HG03575 (cell line): ENCODE data around the gene COL6A1.
"Not testable (repeated sequence)": the region's sequence is repeated elsewhere in the genome, so short reads cannot be mapped to it uniquely, and the experiment has no call there.

Experiments used
- ATAC-seq: cut with Tn5 transposase; IDR thresholded peaks from one replicate; pipeline ENCODE4 v1.9.1; 2021; ENCODE audit not compliant: unreplicated experiment, insufficient number of reproducible peaks, low FRiP score; ENCODE audit errors: extremely low read depth

COL6A1 gene

DNA sequence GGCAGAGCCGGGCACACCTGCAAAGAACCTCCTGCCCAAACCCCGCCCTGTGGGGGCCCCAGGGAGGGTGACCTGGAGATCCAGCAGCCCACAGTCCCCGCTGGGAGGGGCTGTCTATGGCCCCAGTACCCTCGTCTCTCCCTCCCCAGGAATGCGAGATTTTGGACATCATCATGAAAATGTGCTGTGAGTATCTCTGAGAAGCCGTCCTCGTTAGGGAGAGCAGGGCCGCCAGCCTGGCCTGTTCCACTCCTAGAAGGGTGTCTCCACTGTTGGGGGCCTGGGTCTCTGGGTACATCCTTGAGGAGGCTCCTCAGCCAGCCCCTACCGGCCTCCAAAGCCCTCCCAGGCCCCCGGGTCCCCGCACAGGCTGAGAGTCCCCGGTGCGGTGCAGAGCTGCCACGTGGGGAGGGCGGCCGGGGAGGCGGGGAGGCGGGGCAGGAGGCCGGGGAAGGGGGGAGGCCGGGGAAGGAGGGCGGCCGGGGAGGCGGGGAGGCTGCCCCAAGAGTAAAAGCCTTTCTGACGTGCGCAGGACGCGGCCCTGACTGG lies 18.7 kb downstream of the COL6A1 start:
- no peak for ATAC-seq

DNA sequence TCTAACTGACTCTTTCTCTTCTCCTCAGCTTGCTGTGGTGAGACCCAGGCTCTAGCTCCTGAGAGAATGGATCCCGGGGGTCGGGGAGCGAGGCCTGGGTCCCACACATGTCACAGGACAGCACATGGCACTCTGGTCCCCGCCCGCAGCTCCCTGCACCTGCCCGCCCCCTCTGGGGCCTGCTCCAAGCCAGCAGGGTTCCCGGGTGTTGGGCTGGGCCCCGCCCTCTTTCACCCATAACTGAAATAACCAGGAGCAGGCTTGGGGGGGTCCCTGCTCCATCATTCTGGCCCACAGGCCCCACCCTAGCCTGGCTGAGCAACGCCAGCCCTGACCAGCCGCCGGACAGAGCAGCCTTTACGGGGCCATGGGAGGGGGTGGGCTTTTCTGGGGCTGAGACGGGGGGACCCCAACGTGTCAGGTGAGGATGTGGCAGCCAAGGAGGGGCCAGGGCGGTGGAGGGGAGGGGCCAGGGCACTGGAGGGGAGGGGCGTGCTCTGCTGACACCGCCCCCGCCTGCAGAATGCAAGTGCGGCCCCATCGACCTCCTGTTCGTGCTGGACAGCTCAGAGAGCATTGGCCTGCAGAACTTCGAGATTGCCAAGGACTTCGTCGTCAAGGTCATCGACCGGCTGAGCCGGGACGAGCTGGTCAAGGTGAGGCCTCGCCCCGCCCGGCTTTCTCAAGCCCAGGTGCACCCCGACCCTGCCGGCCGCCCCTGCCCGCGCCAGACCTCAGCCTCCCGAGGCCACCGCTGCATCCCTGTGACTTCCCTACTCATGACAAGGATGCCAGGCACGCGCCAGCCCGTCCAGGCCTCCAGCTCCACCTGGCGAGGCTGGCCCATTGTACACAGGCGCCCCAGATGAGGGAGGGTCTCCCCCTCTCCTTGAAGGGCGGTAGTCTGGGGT lies 19.4 kb downstream of the COL6A1 start:
- ATAC-seq, result no peak

GRCh38 chr21:46001821-46002681 lies 20.5 kb downstream of the COL6A1 start:
- ATAC-seq, result no peak

DNA sequence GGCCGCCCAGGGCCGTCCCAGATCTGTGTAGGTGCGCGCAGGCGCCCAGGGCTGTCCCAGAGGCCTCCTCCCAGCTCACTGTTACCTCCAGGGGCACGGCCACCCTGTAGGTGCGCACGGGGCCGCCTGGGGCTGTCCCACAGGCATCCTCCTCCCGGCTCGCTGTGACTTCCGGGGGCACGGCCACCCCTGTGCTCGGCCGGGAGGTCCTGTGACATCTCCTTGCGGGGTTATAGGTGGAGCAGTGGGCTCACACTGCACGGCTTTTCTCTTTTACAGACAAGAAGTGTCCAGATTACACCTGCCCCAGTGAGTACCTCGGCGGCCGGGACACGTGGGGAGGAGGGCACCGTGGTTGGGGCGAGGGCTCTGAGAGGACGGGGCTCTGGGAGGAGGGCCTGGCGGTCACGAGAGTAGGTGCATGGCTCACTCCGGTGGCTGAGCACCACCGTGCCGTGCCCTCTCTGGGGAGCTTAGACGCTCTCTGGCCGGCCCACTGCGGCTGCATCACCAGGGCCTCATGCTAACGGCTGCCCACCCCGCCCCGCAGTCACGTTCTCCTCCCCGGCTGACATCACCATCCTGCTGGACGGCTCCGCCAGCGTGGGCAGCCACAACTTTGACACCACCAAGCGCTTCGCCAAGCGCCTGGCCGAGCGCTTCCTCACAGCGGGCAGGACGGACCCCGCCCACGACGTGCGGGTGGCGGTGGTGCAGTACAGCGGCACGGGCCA lies 21.4 kb downstream of the COL6A1 start:
- no peak for ATAC-seq

DNA sequence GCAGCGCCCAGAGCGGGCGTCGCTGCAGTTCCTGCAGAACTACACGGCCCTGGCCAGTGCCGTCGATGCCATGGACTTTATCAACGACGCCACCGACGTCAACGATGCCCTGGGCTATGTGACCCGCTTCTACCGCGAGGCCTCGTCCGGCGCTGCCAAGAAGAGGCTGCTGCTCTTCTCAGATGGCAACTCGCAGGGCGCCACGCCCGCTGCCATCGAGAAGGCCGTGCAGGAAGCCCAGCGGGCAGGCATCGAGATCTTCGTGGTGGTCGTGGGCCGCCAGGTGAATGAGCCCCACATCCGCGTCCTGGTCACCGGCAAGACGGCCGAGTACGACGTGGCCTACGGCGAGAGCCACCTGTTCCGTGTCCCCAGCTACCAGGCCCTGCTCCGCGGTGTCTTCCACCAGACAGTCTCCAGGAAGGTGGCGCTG lies 22.0 kb downstream of the COL6A1 start:
- ATAC-seq, result no peak

DNA sequence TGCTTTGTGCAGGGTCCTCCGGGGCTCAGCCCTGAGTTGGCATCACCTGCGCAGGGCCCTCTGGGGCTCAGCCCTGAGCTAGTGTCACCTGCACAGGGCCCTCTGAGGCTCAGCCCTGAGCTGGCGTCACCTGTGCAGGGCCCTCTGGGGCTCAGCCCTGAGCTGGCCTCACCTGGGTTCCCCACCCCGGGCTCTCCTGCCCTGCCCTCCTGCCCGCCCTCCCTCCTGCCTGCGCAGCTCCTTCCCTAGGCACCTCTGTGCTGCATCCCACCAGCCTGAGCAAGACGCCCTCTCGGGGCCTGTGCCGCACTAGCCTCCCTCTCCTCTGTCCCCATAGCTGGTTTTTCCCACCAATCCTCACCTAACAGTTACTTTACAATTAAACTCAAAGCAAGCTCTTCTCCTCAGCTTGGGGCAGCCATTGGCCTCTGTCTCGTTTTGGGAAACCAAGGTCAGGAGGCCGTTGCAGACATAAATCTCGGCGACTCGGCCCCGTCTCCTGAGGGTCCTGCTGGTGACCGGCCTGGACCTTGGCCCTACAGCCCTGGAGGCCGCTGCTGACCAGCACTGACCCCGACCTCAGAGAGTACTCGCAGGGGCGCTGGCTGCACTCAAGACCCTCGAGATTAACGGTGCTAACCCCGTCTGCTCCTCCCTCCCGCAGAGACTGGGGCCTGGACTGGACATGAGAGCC lies 22.7 kb downstream of the COL6A1 start:
- ATAC-seq, result no peak

GRCh38 chr21:46005081-46005480 lies 23.5 kb downstream of the COL6A1 start:
- no peak for ATAC-seq

DNA sequence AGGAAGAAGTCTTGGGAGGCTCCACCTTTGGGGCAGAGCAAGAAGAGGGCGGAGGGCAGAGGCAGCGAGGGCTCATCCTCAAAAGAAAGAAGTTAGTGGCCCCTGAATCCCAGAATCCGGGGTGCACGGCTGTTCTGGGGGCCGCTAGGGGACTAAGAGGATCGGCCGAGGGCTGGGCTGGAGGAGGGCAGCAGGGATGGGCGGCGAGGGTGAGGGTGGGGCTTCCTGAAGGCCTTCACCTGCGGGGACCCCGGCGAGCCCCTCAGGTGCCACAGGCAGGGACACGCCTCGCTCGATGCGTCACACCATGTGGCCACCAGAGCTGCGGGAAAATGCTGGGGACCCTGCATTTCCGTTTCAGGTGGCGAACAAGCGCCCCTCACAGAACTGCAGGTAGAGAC lies 23.9 kb downstream of the COL6A1 start:
- no peak for ATAC-seq

DNA sequence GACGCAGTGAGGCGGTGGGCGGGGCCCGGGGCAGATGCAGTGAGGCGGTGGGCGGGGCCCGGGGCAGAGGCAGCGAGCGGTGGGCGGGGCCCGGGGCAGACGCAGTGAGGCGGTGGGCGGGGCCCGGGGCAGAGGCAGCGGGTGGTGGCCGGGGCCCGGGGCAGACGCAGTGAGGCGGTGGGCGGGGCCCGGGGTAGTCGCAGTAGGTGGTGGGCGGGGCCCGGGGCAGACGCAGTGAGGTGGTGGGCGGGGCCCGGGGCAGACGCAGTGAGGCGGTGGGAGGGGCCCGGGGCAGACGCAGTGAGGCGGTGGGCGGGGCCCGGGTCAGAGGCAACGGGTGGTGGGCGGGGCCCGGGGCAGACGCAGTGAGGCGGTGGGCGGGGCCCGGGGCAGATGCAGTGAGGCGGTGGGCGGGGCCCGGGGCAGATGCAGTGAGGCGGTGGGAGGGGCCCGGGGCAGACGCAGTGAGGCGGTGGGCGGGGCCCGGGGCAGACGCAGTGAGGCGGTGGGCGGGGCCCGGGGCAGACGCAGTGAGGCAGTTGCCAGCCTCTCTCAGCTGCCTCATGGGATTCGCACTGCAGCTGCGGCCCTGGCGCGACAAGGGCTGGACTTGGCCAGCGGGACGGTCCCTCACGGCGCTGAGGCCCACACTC lies 24.4 kb downstream of the COL6A1 start:
- ATAC-seq, result not testable (repeated sequence)

DNA sequence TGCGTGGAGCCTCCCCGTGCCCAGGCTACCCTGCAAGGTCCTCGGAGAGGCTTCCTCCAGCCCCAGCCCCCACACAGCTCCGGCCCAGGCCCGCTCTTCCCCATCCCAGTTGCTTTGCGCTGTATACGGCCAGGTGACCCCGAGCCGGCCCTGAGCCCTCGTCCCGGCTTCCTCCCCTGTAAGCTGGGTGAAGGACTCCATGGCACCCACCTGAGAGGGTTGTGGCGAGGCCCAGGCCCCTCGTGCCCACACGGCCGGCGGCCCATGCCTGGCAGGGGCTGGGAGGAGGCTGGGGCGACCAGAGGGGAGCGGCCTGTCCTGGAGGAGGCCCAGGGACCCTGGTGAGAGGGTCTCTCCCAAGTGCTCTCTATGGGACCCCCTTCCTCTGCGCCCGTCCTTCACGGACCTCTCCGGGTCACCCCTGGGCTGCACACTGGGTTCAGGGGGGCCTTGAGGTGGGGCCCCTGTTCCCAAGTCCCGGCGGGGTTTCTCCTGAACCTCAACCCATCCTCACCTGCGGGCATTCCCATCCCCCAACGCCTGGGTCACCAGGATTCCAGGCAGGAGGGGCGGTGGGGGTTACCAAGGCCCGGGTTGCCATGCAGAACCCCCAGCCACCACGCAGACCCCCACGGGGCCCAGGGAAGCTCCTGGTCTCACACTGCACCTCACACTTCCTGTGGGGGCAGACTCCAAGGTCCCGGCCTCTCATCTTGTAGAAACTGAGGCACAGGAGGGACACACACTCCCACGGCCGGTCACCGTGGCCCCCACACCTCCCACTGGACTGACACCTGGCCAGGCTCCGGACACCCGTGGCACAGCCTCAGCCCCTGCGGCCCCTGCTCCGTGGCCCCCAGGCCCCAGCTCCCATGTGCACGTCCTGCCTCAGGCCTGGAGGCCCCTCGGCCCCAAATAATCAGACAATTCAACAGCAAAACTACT lies 25.2 kb downstream of the COL6A1 start:
- no peak for ATAC-seq

DNA sequence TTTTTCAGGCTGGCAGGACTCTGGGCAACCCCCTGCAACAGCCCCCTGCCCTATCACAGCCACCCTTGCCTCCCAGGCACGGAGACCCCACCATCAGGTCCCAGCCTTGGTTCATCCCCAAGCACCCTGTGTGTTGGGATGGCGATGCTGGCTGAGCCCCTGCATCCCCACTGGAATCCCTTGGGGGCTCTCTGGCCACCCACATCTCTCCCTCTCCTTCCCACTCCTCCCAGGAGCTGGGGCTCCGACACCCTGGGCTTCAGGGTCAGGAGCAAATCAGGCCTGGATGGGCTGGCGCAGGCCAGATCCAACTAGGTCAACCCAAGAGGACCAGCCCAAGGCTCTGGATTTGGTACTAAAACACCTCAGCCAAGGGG lies 25.9 kb downstream of the COL6A1 start:
- ATAC-seq, result no peak

DNA sequence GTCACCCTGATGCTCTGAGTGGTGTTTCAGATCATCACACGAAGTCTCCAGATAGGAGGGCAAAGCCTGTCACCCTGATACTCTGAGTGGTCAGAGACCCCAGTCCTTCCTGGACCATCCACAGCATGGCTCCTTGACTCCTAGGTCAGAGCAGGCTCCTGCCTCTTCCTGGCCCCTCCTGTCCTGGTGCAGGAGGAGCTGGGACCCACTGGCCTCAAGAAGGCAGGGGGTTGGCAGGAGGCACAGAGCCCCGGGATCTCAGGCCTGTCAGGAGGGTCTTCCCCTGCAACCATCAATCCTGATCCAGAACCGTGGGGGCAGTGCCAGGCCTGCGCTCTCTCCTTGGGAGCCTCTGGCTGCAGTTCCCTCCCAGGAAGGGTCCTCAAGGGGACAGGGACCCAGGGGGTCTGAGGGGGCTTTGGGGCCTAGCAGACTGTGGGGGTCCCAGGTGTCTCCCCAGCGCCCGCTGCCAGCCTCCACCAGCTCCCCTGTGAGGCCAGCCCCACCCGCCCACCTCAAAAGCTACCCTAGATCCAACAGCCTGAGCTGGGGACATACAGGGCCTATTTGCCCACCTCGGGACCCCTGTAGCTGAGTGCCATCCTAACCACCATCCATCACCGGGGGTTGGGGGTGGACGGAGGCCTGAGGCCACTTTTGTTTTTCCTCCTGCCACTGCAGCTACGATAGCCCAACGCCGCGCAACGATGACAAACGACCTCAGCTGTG lies 27.5 kb downstream of the COL6A1 start:
- no peak for ATAC-seq

- ATAC-seq, result no peak
These were observed 28.6 kb downstream of the COL6A1 start for GRCh38 chr21:46009951-46010705.

- ATAC-seq, result no peak
These were observed 29.8 kb downstream of the COL6A1 start for GRCh38 chr21:46011267-46011967.

DNA sequence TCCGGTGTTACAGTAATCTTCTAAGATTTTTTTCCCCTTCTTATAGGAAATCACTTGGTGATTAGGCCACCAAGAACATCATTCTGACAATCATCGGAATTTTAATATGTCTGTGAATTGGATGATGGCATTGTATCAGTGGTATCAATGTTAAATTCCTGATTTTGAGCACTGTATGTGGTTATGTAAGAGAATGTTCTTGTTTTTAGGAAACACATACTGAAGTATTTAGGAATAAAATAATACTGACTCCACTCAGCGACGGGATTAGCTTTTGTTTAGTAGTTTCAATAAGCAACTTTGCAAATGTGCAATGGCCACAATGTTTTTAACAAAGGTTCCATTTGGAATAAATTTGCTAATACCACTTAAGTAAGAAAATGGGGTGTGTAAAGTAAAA lies 30.6 kb downstream of the COL6A1 start:
- no peak for ATAC-seq
